HCT116 (cell line): ENCODE results near the gene PHYKPL. TPM values are rescaled to one million over a fixed set of nuclear protein-coding genes. Genes with fewer than 3 reads are reported as not detected.

Source experiments
- ATAC-seq: fragments of 200-7000 bp; cut with Tn5 transposase; 2 replicates; pipeline ENCODE4 v1.9.1; 2020; ENCODE audit warnings: mild to moderate bottlenecking, moderate library complexity
- BruUV-seq: library from RNA; stranded (reverse); fragments of 400-500 nt; replicated peaks from 2 replicates; lab custom pipeline; 2021; lab: Mats Ljungman, UMichigan
- CTCF ChIA-PET: fragments of 300-600 bp; sonication (Branson Sonifier 250); formaldehyde crosslinking; loops from one replicate; lab custom pipeline; 2021; ENCODE audit warnings: antibody characterized with exemption; lab: Charles Lee
- POLR2A ChIA-PET: fragments of 300-600, 350-600 bp; sonication (Branson Sonifier 250); formaldehyde crosslinking; loops from one replicate; lab custom pipeline; 2021; ENCODE audit warnings: antibody characterized with exemption; lab: Charles Lee
- RAD21 ChIA-PET, 2 experiments: fragments of 300-600 bp; sonication (Branson Sonifier 250); formaldehyde crosslinking; loops; one replicate each; lab custom pipeline; 2023; ENCODE audit warnings: low total read pairs in 2 of 2; ENCODE audit not compliant: uncharacterized antibody in 2 of 2, unreplicated experiment in 2 of 2, low non-redundant PET in 1 of 2; lab: Charles Lee
- DNase-seq: peaks from one replicate; pipeline ENCODE4 v3.0.0-alpha.2; 2010; ENCODE audit warnings: low read depth, low spot score
- H2AFZ ChIP-seq: fragments of 200-600 bp; shearing (Covaris generic), sonication (generic); 2 replicates; pipeline ENCODE4 v1.6.1; 2017; ENCODE audit warnings: low read depth, mixed run types, mixed read lengths, antibody characterized with exemption, low read length; ENCODE audit not compliant: poor library complexity, severe bottlenecking
- H3K27ac ChIP-seq: 2 replicates; pipeline ENCODE4 v1.5.1; 2012; ENCODE audit warnings: low read depth, low read length
- H3K27me3 ChIP-seq: fragments of 200-600 bp; sonication (generic); 2 replicates; pipeline ENCODE4 v1.6.1; 2016; ENCODE audit warnings: mixed run types, low read length, mixed read lengths; ENCODE audit not compliant: insufficient read depth
- H3K36me3 ChIP-seq, 2 experiments: fragments of 200-500 bp in 1 of 2; fragments of 200-600 bp in 1 of 2; sonication (Bioruptor generic) in 1 of 2; sonication (generic) in 1 of 2; 2 replicates each; pipeline versions ENCODE4 v1.5.1 to v1.6.1; 2014 to 2016; ENCODE audit warnings: low read length in 2 of 2, inconsistent platforms in 1 of 2, mixed read lengths in 1 of 2, mixed run types in 1 of 2; ENCODE audit not compliant: insufficient read depth in 2 of 2, control insufficient read depth in 1 of 2
- H3K4me1 ChIP-seq, 2 experiments: fragments of 200-600 bp in 1 of 2; sonication (generic) in 1 of 2; 2 replicates each; pipeline versions ENCODE4 v1.5.1 to v1.6.1; 2012 to 2017; ENCODE audit warnings: low read length in 2 of 2, inconsistent platforms in 1 of 2, mild to moderate bottlenecking in 1 of 2, mixed read lengths in 1 of 2, mixed run types in 1 of 2, moderate library complexity in 1 of 2; ENCODE audit not compliant: insufficient read depth in 2 of 2, control insufficient read depth in 1 of 2
- H3K4me2 ChIP-seq: fragments of 200-600 bp; sonication (generic); 2 replicates; pipeline ENCODE4 v1.6.1; 2017; ENCODE audit warnings: mixed run types, low read length, mixed read lengths
- H3K4me3 ChIP-seq, 2 experiments: fragments of 200-600 bp in 1 of 2; sonication (generic) in 1 of 2; replicated peaks in 1 of 2; 2 replicates each; pipeline ENCODE4 v1.5.1; 2011 to 2016; ENCODE audit warnings: low read length in 2 of 2, control low read depth in 1 of 2, low read depth in 1 of 2, mild to moderate bottlenecking in 1 of 2, mixed read lengths in 1 of 2, mixed run types in 1 of 2
- H3K79me2 ChIP-seq: fragments of 200-600 bp; sonication (generic); 2 replicates; pipeline ENCODE4 v1.6.1; 2017; ENCODE audit warnings: mild to moderate bottlenecking, mixed run types, low read length, moderate library complexity, mixed read lengths; ENCODE audit not compliant: insufficient read depth
- H3K9ac ChIP-seq: fragments of 200-600 bp; sonication (generic); 2 replicates; pipeline ENCODE4 v1.6.1; 2016; ENCODE audit warnings: low read length, mixed read lengths
- H3K9me2 ChIP-seq: fragments of 200-600 bp; sonication (generic), shearing (Covaris generic); 2 replicates; pipeline ENCODE4 v1.6.1; 2017; ENCODE audit warnings: mixed run types, mild to moderate bottlenecking, moderate library complexity; ENCODE audit not compliant: insufficient read depth
- H3K9me3 ChIP-seq, 2 experiments: fragments of 200-500 bp in 1 of 2; fragments of 200-600 bp in 1 of 2; sonication (Bioruptor generic) in 1 of 2; sonication (generic) in 1 of 2; 2 replicates each; pipeline ENCODE4 v1.6.1; 2014 to 2017; ENCODE audit warnings: low read length in 2 of 2, mixed read lengths in 2 of 2, inconsistent platforms in 1 of 2, low read depth in 1 of 2, mild to moderate bottlenecking in 1 of 2, mixed run types in 1 of 2, moderate library complexity in 1 of 2; ENCODE audit not compliant: control insufficient read depth in 1 of 2, insufficient read depth in 1 of 2
- H4K20me1 ChIP-seq: fragments of 200-600 bp; sonication (generic), shearing (Covaris generic); 2 replicates; pipeline ENCODE4 v1.6.1; 2017; ENCODE audit warnings: mixed run types, mild to moderate bottlenecking, moderate library complexity; ENCODE audit not compliant: insufficient read depth
- CBX3 ChIP-seq: IDR thresholded peaks from 2 replicates; pipeline ENCODE4 v1.6.1; 2012; ENCODE audit warnings: low read depth
- CEBPB ChIP-seq: IDR thresholded peaks from 2 replicates; pipeline ENCODE4 v1.6.1; 2012; ENCODE audit warnings: low read depth
- EGR1 ChIP-seq: IDR thresholded peaks from 2 replicates; pipeline ENCODE4 v1.6.1; 2012; ENCODE audit warnings: low read depth
- ELF1 ChIP-seq: IDR thresholded peaks from 2 replicates; pipeline ENCODE4 v1.6.1; 2012; ENCODE audit warnings: low read depth, borderline replicate concordance
- JUND ChIP-seq: IDR thresholded peaks from 2 replicates; pipeline ENCODE4 v1.6.1; 2012
- POLR2A ChIP-seq: IDR thresholded peaks from 2 replicates; pipeline ENCODE4 v1.7.0; 2011; ENCODE audit warnings: borderline replicate concordance; ENCODE audit not compliant: insufficient read depth, insufficient read length; ENCODE audit errors: extremely low read depth
- RAD21 ChIP-seq: IDR thresholded peaks from 2 replicates; pipeline ENCODE4 v1.6.1; 2012; ENCODE audit warnings: low read depth, mild to moderate bottlenecking
- SP1 ChIP-seq: IDR thresholded peaks from 2 replicates; pipeline ENCODE4 v1.6.1; 2012; ENCODE audit warnings: low read depth
- SRF ChIP-seq: IDR thresholded peaks from 2 replicates; pipeline ENCODE4 v1.6.1; 2012; ENCODE audit warnings: low read depth
- TCF7L2 ChIP-seq: IDR thresholded peaks from 2 replicates; pipeline ENCODE4 v1.7.0; 2011; ENCODE audit warnings: borderline replicate concordance, inconsistent platforms; ENCODE audit not compliant: insufficient read depth, insufficient read length; ENCODE audit errors: extremely low read depth
- YY1 ChIP-seq: IDR thresholded peaks from 2 replicates; pipeline ENCODE4 v1.6.1; 2011; ENCODE audit warnings: low read length, low read depth, moderate library complexity, mild to moderate bottlenecking; ENCODE audit not compliant: insufficient replicate concordance; ENCODE audit errors: extremely low read depth
- ZFX ChIP-seq: fragments of 450-650 bp; IDR thresholded peaks from 2 replicates; pipeline ENCODE4 v1.6.1; 2017
- intact Hi-C: fragments of 100-400 bp; cut with micrococcal nuclease; formaldehyde crosslinking; loops from 2 replicates; pipeline ENCODE4 v1.10.0; 2022
- total RNA-seq: library from RNA; stranded (reverse); gene quantifications from one replicate; pipeline ENCODE4 v1.2.1, GENCODE V29; 2021; ENCODE audit not compliant: unreplicated experiment
- TF ChIP-seq, protein P1 (sequence below), 3 experiments: fragments of 200-600 bp in 1 of 3; sonication (generic) in 1 of 3; IDR thresholded peaks in 2 of 3; conservative IDR thresholded peaks in 1 of 3; 2 replicates each; pipeline ENCODE4 v1.5.1; 2012 to 2017; ENCODE audit warnings: low read depth in 2 of 3, low read length in 2 of 3, antibody characterized with exemption in 1 of 3, borderline replicate concordance in 1 of 3, control low read depth in 1 of 3, mild to moderate bottlenecking in 1 of 3, mixed read lengths in 1 of 3, mixed run types in 1 of 3, moderate library complexity in 1 of 3; ENCODE audit not compliant: insufficient read depth in 1 of 3
- TF ChIP-seq, protein P2 (sequence below): IDR thresholded peaks from 2 replicates; pipeline ENCODE4 v1.6.1; 2012
- TF ChIP-seq, protein P3 (sequence below): IDR thresholded peaks from 2 replicates; pipeline ENCODE4 v1.6.1; 2011; ENCODE audit warnings: mild to moderate bottlenecking, low read length, moderate library complexity; ENCODE audit not compliant: insufficient replicate concordance; ENCODE audit errors: extremely low read depth

The PHYKPL gene
- total RNA-seq, 1 experiment from 2014 or later = 57.8 TPM

DNA sequence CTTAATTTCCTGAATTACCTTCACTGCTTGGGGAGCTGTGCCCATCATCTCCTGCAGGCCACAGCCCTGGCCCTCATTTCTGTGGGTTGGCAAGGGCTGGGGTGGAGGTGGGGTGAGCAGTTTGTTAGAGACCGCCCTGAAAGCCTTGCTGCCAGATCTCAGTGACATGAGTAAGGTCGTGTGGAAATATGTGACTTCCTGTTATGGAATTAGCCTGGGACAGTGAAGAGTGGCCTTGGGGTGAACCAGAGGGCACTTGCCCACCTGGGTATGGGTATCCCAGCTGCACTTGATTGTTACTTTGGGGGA, 30.7 kb downstream of the PHYKPL start:
- Histone ChIP-seq H3K27ac (no peak overlapping the region), H3K4me3 (peak overlapping the region in 1 of 2 experiments; percentile 14; a peak in 1 of 4 replicates), H3K4me2 (peak overlapping the region; percentile 60), H4K20me1 (peaks cover 17% of the 10 kb centered on the region), H3K27me3 (no peaks in the 10 kb centered on the region), H3K9ac (peak overlapping the region; percentile 20; the same call in 1 of the 2 replicates), H3K79me2 (peaks cover 32% of the 10 kb centered on the region), H3K4me1 (peaks cover 16 to 40% of the 10 kb centered on the region in 2 experiments), H3K9me3 (no peaks in the 10 kb centered on the region), H3K36me3 (peaks cover 4 to 16% of the 10 kb centered on the region in 2 experiments), H3K9me2 (no peaks in the 10 kb centered on the region), H2AFZ (peak overlapping the region; percentile 6)
- ChIA-PET CTCF (no interaction called here), RAD21 (no interaction called here), POLR2A (no interaction called here)
- BruUV-seq = no TSS peak
- no peak for TF ChIP-seq CEBPB
- DNase-seq (no peak), ATAC-seq (no peak)
- intact Hi-C loops = no loop called here

DNA sequence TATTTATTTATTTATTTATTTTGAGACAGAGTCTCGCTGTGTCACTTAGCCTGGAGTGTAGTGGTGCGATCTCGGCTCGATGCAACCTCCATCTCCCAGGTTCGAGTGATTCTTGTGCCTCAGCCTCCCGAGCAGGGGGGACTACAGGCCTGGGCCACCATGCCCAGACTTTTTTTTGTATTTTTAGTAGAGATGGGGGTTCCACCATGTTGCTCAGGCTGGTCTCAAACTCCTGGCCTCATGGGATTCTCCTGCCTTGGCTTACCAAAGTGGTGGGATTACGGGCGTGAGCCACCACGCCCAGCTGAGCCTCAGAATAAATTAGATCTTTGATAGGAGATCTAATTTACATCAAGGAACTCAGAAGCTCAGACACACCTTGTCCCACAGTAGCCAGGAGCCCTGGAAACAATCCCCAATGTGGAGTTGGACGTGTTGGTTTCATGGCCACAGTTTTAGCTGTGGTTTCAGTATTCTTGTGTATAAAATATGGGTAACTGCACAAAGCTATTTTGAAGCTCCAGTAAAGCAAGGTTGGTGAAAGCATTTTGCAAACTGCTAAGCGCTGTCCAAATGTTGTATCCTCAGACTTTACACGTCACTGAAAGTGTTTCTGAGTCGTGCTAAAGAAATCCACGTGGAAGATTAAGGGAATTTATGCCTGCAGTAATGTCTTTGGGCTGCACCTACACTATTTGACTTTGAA, 31.2 kb downstream of the PHYKPL start:
- H3K9ac ChIP-seq = peak overlapping the region; percentile 20; the same call in 1 of the 2 replicates
- peak overlapping the region; percentile 6 for H2AFZ ChIP-seq
- no peaks in the 10 kb centered on the region for H3K9me3 ChIP-seq
- ChIA-PET POLR2A (no interaction called here), RAD21 (no interaction called here), CTCF (no interaction called here)
- DNase-seq (no peak), ATAC-seq (no peak)
- H3K4me3 ChIP-seq = peak overlapping the region in 1 of 2 experiments; percentile 14; a peak in 1 of 4 replicates
- no peak overlapping the region for H3K27ac ChIP-seq
- no peaks in the 10 kb centered on the region for H3K9me2 ChIP-seq
- peaks cover 12 to 35% of the 10 kb centered on the region in 2 experiments for H3K4me1 ChIP-seq
- H3K4me2 ChIP-seq = peak overlapping the region; percentile 60
- peaks cover under 1 to 11% of the 10 kb centered on the region in 2 experiments; a peak in 2 of 4 replicates for H3K36me3 ChIP-seq
- TF ChIP-seq TCF7L2 (no peak), SP1 (no peak), RAD21 (no peak), ELF1 (no peak), CBX3 (no peak), SRF (no peak), JUND (no peak), EGR1 (no peak), ZFX (no peak), YY1 (no peak), POLR2A (no peak)
- TF ChIP-seq, protein P1, sequence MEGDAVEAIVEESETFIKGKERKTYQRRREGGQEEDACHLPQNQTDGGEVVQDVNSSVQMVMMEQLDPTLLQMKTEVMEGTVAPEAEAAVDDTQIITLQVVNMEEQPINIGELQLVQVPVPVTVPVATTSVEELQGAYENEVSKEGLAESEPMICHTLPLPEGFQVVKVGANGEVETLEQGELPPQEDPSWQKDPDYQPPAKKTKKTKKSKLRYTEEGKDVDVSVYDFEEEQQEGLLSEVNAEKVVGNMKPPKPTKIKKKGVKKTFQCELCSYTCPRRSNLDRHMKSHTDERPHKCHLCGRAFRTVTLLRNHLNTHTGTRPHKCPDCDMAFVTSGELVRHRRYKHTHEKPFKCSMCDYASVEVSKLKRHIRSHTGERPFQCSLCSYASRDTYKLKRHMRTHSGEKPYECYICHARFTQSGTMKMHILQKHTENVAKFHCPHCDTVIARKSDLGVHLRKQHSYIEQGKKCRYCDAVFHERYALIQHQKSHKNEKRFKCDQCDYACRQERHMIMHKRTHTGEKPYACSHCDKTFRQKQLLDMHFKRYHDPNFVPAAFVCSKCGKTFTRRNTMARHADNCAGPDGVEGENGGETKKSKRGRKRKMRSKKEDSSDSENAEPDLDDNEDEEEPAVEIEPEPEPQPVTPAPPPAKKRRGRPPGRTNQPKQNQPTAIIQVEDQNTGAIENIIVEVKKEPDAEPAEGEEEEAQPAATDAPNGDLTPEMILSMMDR (IDR thresholded peaks at IDR 0.05 in 2 of 3, conservative IDR thresholded peaks at IDR 0.05 in 1 of 3; ENCODE audit: borderline replicate concordance in 1 of 3, insufficient read depth in 1 of 3, low read depth in 2 of 3, low read length in 2 of 3) = no peak
- TF ChIP-seq, protein P2, sequence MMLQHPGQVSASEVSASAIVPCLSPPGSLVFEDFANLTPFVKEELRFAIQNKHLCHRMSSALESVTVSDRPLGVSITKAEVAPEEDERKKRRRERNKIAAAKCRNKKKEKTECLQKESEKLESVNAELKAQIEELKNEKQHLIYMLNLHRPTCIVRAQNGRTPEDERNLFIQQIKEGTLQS = no peak
- TF ChIP-seq, protein P3, sequence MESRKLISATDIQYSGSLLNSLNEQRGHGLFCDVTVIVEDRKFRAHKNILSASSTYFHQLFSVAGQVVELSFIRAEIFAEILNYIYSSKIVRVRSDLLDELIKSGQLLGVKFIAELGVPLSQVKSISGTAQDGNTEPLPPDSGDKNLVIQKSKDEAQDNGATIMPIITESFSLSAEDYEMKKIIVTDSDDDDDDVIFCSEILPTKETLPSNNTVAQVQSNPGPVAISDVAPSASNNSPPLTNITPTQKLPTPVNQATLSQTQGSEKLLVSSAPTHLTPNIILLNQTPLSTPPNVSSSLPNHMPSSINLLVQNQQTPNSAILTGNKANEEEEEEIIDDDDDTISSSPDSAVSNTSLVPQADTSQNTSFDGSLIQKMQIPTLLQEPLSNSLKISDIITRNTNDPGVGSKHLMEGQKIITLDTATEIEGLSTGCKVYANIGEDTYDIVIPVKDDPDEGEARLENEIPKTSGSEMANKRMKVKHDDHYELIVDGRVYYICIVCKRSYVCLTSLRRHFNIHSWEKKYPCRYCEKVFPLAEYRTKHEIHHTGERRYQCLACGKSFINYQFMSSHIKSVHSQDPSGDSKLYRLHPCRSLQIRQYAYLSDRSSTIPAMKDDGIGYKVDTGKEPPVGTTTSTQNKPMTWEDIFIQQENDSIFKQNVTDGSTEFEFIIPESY = no peak
- no TSS peak for BruUV-seq
- no peaks in the 10 kb centered on the region for H3K27me3 ChIP-seq
- intact Hi-C loops = no loop called here
- H3K79me2 ChIP-seq = peaks cover 27% of the 10 kb centered on the region
- peaks cover 11% of the 10 kb centered on the region for H4K20me1 ChIP-seq
